ENCODE results near the gene MT1A. TPM values are rescaled to one million over a fixed set of nuclear protein-coding genes. Genes with fewer than 3 reads are reported as not detected.

Gene MT1A
- total RNA-seq, 4 donors from 2014 or later: 7.1 to 23.6 (median 16.8) TPM

- H3K27me3 ChIP-seq: peaks cover 1% of the 10 kb centered on the region
- H3K9me3 ChIP-seq: no peaks in the 10 kb centered on the region
- no peaks in the 10 kb centered on the region for H3K36me3 ChIP-seq
- intact Hi-C loops (cut with DNase I): no loop called here
- H3K27ac ChIP-seq: no peak overlapping the region
- TF ChIP-seq CTCF (IDR thresholded peaks at IDR 0.05): no peak
- TF ChIP-seq POLR2A (IDR thresholded peaks at IDR 0.05): no peak
- H3K4me3 ChIP-seq (replicated peaks in 1 of 3): no peak overlapping the region
- peaks cover 0 to 10% of the 10 kb centered on the region in 2 donors for H3K4me1 ChIP-seq
- 82 to 93% methylated on average over 3 of the region's 3 CpGs for WGBS, 2 donors
- no peak for DNase-seq
These were observed 8.3 kb upstream of the MT1A start for GRCh38 chr16:56630134-56630533.

GRCh38 chr16:56631197-56631596 is 7.3 kb upstream of the MT1A start:
- Histone ChIP-seq H3K27ac (peak overlapping the region in 1 of 3 donors; percentile 73), H3K27me3 (peaks cover 4% of the 10 kb centered on the region), H3K4me1 (peaks cover 0 to 10% of the 10 kb centered on the region in 2 donors), H3K36me3 (no peaks in the 10 kb centered on the region), H3K9me3 (no peaks in the 10 kb centered on the region), H3K4me3 (replicated peaks in 1 of 3) (no peak overlapping the region)
- TF ChIP-seq CTCF (IDR thresholded peaks at IDR 0.05) (no peak), POLR2A (IDR thresholded peaks at IDR 0.05) (no peak)
- no peak for DNase-seq
- intact Hi-C loops (cut with DNase I): no loop called here
- WGBS, 2 donors: 89 to 93% methylated on average over 10 of the region's 10 CpGs

- 26 to 32% methylated on average over 12 to 14 of the region's 14 CpGs for WGBS, 2 donors
- no peak for TF ChIP-seq POLR2A (IDR thresholded peaks at IDR 0.05)
- TF ChIP-seq CTCF (IDR thresholded peaks at IDR 0.05): no peak
These were observed 6.7 kb upstream of the MT1A start for GRCh38 chr16:56631832-56632155.

GRCh38 chr16:56632156-56632847 is 6.2 kb upstream of the MT1A start, which contains the start of gene MT1M:
MT1M (plus strand) TSS chr16:56632659; CDS start chr16:56632732, 73 bp downstream.
- TF ChIP-seq POLR2A (IDR thresholded peaks at IDR 0.05) (peak in 1 of 2 donors; percentile 76), CTCF (IDR thresholded peaks at IDR 0.05) (no peak)
- Histone ChIP-seq H3K4me3 (replicated peaks in 1 of 3) (peak within 1 kb of the TSS; percentile 14 to 41 (median 21)), H3K27me3 (peaks cover 4% of the 10 kb centered on the region), H3K36me3 (no peaks in the 10 kb centered on the region), H3K27ac (peak within 1 kb of the TSS; percentile 22 to 73 (median 58)), H3K9me3 (no peaks in the 10 kb centered on the region), H3K4me1 (peaks cover 0 to 10% of the 10 kb centered on the region in 2 donors)
- peak; percentile 72 to 74 for DNase-seq
- 0 to 4% methylated on average over 7 to 22 of the region's 61 CpGs for WGBS, 2 donors
- intact Hi-C loops (cut with DNase I): no loop called here

More at GRCh38 chr16:56631832-56632155, 6.7 kb upstream of the MT1A start:
- H3K4me1 ChIP-seq: peaks cover 0 to 10% of the 10 kb centered on the region in 2 donors
- DNase-seq: no peak
- H3K4me3 ChIP-seq (replicated peaks in 1 of 3): peak overlapping the region; percentile 14 to 41 (median 21)
- H3K27me3 ChIP-seq: peaks cover 4% of the 10 kb centered on the region
- no peaks in the 10 kb centered on the region for H3K36me3 ChIP-seq
- H3K27ac ChIP-seq: peak overlapping the region; percentile 22 to 73 (median 58)
- no peaks in the 10 kb centered on the region for H3K9me3 ChIP-seq
- intact Hi-C loops (cut with DNase I): no loop called here

GRCh38 chr16:56632848-56633365 is 5.6 kb upstream of the MT1A start:
- Histone ChIP-seq H3K4me3 (replicated peaks in 1 of 3) (peak overlapping the region; percentile 14 to 41 (median 21)), H3K36me3 (no peaks in the 10 kb centered on the region), H3K9me3 (no peaks in the 10 kb centered on the region), H3K27me3 (peaks cover 4% of the 10 kb centered on the region), H3K27ac (peak overlapping the region; percentile 22 to 73 (median 27)), H3K4me1 (peaks cover 0 to 14% of the 10 kb centered on the region in 2 donors)
- TF ChIP-seq POLR2A (IDR thresholded peaks at IDR 0.05): no peak
- no peak for TF ChIP-seq CTCF (IDR thresholded peaks at IDR 0.05)
- intact Hi-C loops (cut with DNase I): no loop called here
- DNase-seq: no peak
- 52 to 58% methylated on average over 6 of the region's 6 CpGs for WGBS, 2 donors

Data from thyroid gland (tissue), 4 donors.